GM12878 (cell line): ENCODE data around the gene FTCDNL1. TPM values are rescaled to one million over a fixed set of nuclear protein-coding genes. Genes with fewer than 3 reads are reported as not detected.

Source experiments
- ATAC-seq: fragments of 200-7000 bp; cut with Tn5 transposase; 3 replicates; pipeline ENCODE4 v1.9.1; 2020; ENCODE audit warnings: mild to moderate bottlenecking, moderate library complexity
- BruUV-seq: library from RNA; stranded (reverse); fragments of 400-500 nt; replicated peaks from 2 replicates; lab custom pipeline; 2021; lab: Mats Ljungman, UMichigan
- CTCF ChIA-PET: fragments of 300-600 bp; sonication (Branson Sonifier 250); formaldehyde crosslinking; extraction: SDS; loops from one replicate; lab custom pipeline; 2021; ENCODE audit warnings: inconsistent platforms; lab: Yijun Ruan, JAX
- POLR2A ChIA-PET: fragments of 350-600 bp; formaldehyde crosslinking; extraction: SDS; loops from one replicate; lab custom pipeline; 2021; ENCODE audit warnings: inconsistent platforms; lab: Charles Lee
- RAD21 ChIA-PET: fragments of 300-600 bp; sonication (Branson Sonifier 250); formaldehyde crosslinking; loops from one replicate; lab custom pipeline; 2023; ENCODE audit warnings: antibody characterized with exemption; ENCODE audit not compliant: unreplicated experiment; lab: Charles Lee
- SMC1A ChIA-PET: fragments of 300-600 bp; sonication (Branson Sonifier 250); formaldehyde crosslinking; loops from one replicate; lab custom pipeline; 2023; ENCODE audit not compliant: unreplicated experiment, uncharacterized antibody; lab: Charles Lee
- DNase-seq: peaks from one replicate; pipeline ENCODE4 v3.0.0-alpha.2; 2011; ENCODE audit warnings: low read depth, low spot score
- FAIRE-seq: peaks from 3 replicates; lab custom pipeline; 2011; peaks lifted over from hg19 to GRCh38; lab: Jason Lieb, UNC
- H2AFZ ChIP-seq: 2 replicates; pipeline ENCODE4 v1.6.0; 2011; ENCODE audit warnings: low read depth, low read length, control low read depth; ENCODE audit not compliant: control insufficient read depth
- H3K27ac ChIP-seq: 2 replicates; pipeline ENCODE4 v1.5.1; 2011; ENCODE audit warnings: control low read depth; ENCODE audit not compliant: control insufficient read depth, insufficient read depth
- H3K27me3 ChIP-seq, 2 experiments: replicated peaks in 1 of 2; 2 replicates each; pipeline versions ENCODE4 v1.6.0 to v1.6.1; 2011; ENCODE audit warnings: low read length in 1 of 2; ENCODE audit not compliant: control insufficient read depth in 2 of 2, insufficient read depth in 2 of 2
- H3K36me3 ChIP-seq, 2 experiments: 2 replicates each; pipeline ENCODE4 v1.5.1; 2011; ENCODE audit warnings: low read length in 1 of 2; ENCODE audit not compliant: control insufficient read depth in 2 of 2, insufficient read depth in 2 of 2
- H3K4me1 ChIP-seq: 2 replicates; pipeline ENCODE4 v1.6.1; 2011; ENCODE audit warnings: mild to moderate bottlenecking, low read length, moderate library complexity, mixed read lengths; ENCODE audit not compliant: control insufficient read depth, insufficient read depth
- H3K4me2 ChIP-seq: 2 replicates; pipeline ENCODE4 v1.6.0; 2011; ENCODE audit warnings: control low read depth; ENCODE audit not compliant: control insufficient read depth, insufficient read depth
- H3K4me3 ChIP-seq: fragments of 200-600 bp; sonication (generic); 2 replicates; pipeline ENCODE4 v1.5.1; 2016
- H3K79me2 ChIP-seq: 2 replicates; pipeline ENCODE4 v1.6.0; 2011; ENCODE audit warnings: low read length; ENCODE audit not compliant: control insufficient read depth, insufficient read depth
- H3K9ac ChIP-seq: 2 replicates; pipeline ENCODE4 v1.8.0; 2011; ENCODE audit warnings: low read length, control low read depth, mixed read lengths; ENCODE audit not compliant: control insufficient read depth, insufficient read depth
- H3K9me3 ChIP-seq: replicated peaks from 3 replicates; pipeline ENCODE4 v1.5.1; 2011; ENCODE audit warnings: mild to moderate bottlenecking, low read length; ENCODE audit not compliant: control insufficient read depth, insufficient read depth
- H4K20me1 ChIP-seq: 2 replicates; pipeline ENCODE4 v1.6.0; 2011; ENCODE audit not compliant: control insufficient read depth, insufficient read depth
- CTCF ChIP-seq, 3 experiments: IDR thresholded peaks in 2 of 3; conservative IDR thresholded peaks in 1 of 3; 2 replicates each; pipeline ENCODE4 v1.5.1; 2011; ENCODE audit warnings: low read depth in 3 of 3, low read length in 3 of 3, mild to moderate bottlenecking in 3 of 3, control low read depth in 2 of 3, moderate library complexity in 2 of 3, inconsistent platforms in 1 of 3, mixed read lengths in 1 of 3; ENCODE audit not compliant: control insufficient read depth in 2 of 3, insufficient read depth in 1 of 3; ENCODE audit errors: extremely low read depth in 1 of 3
- ETV6 ChIP-seq, 2 experiments: fragments of 450-650 bp in 1 of 2; IDR thresholded peaks in 1 of 2; conservative IDR thresholded peaks in 1 of 2; 2 replicates each; pipeline ENCODE4 v1.6.1; 2014; ENCODE audit warnings: antibody characterized with exemption in 1 of 2, borderline replicate concordance in 1 of 2, low read depth in 1 of 2, mild to moderate bottlenecking in 1 of 2, moderate library complexity in 1 of 2
- HCFC1 ChIP-seq: fragments of 150-350 bp; IDR thresholded peaks from 2 replicates; pipeline ENCODE4 v1.6.1; 2014; ENCODE audit warnings: low read length
- HDAC6 ChIP-seq: fragments of 200-600 bp; sonication (generic); IDR thresholded peaks from one replicate; pipeline ENCODE4 v1.8.0; 2017; ENCODE audit warnings: antibody characterized with exemption; ENCODE audit not compliant: unreplicated experiment
- NFYB ChIP-seq: IDR thresholded peaks from 2 replicates; pipeline ENCODE4 v1.6.1; 2011; ENCODE audit warnings: low read depth, mild to moderate bottlenecking, low read length, improper control_type of control experiment, moderate library complexity; ENCODE audit not compliant: insufficient read depth
- PKNOX1 ChIP-seq: fragments of 450-650 bp; IDR thresholded peaks from 2 replicates; pipeline ENCODE4 v1.6.1; 2016; ENCODE audit warnings: mild to moderate bottlenecking
- POU2F2 ChIP-seq: IDR thresholded peaks from 3 replicates; pipeline ENCODE4 v1.6.1; 2011; ENCODE audit warnings: low read depth, mild to moderate bottlenecking, low read length, borderline replicate concordance
- SKIL ChIP-seq: fragments of 450-650 bp; IDR thresholded peaks from 2 replicates; pipeline ENCODE4 v1.6.1; 2017; ENCODE audit warnings: mild to moderate bottlenecking, low read depth, inconsistent platforms; ENCODE audit not compliant: poor library complexity, severe bottlenecking
- SP1 ChIP-seq: IDR thresholded peaks from one replicate; pipeline ENCODE4 v1.6.1; 2011; ENCODE audit warnings: low read depth, low read length
- SREBF2 ChIP-seq: IDR thresholded peaks from 2 replicates; pipeline ENCODE4 v1.6.1; 2012; ENCODE audit warnings: mild to moderate bottlenecking, low read length
- ZNF274 ChIP-seq: IDR thresholded peaks from one replicate; pipeline ENCODE4 v1.8.0; 2011; ENCODE audit not compliant: insufficient read length, insufficient read depth
- ZNF622 ChIP-seq: fragments of 450-650 bp; IDR thresholded peaks from 2 replicates; pipeline ENCODE4 v1.6.1; 2017; ENCODE audit warnings: mild to moderate bottlenecking, inconsistent platforms
- WGBS: methylation state at CpG from one replicate; pipeline ENCODE4 v1.1.6; 2016; ENCODE audit warnings: low lambda C conversion rate; ENCODE audit not compliant: insufficient replicate concordance, insufficient coverage; ENCODE audit errors: missing lambda C conversion rate; 5-methylcytosine and 5-hydroxymethylcytosine counted together
- in situ Hi-C: fragments of 300-500 bp; cut with MboI; formaldehyde crosslinking; loops from 9 replicates; pipeline ENCODE4 v1.14.3; 2018; ENCODE audit warnings: mixed read lengths
- intact Hi-C: fragments of 100-400 bp; cut with micrococcal nuclease; formaldehyde crosslinking; loops from one replicate; pipeline ENCODE4 v1.14.2; 2022; ENCODE audit not compliant: unreplicated experiment
- polyA plus RNA-seq, 11 experiments: library from polyadenylated mRNA; depleted of rRNA in 4 of 11; unstranded in 6 of 11; stranded (reverse) in 5 of 11; fragments of >200 nt; fragmentation: Nextera tagmentation in 4 of 11; fragmentation: Illumina TruSeq in 1 of 11; extraction: Ambion mirVana in 4 of 11; extraction: Trizol in 1 of 11; gene quantifications; 1 replicate in 1 of 11; 2 replicates in 10 of 11; pipeline versions ENCODE4 v1.2.1 to v1.2.3, GENCODE V29; 2011 to 2016; ENCODE audit warnings: inconsistent platforms in 2 of 11, missing spikeins in 2 of 11, low read depth in 1 of 11
- total RNA-seq, 4 experiments: library from RNA; depleted of rRNA in 3 of 4; stranded (reverse); fragments of >200 nt in 3 of 4; fragmentation: Illumina TruSeq in 1 of 4; extraction: Trizol in 1 of 4; gene quantifications; 2 replicates each; pipeline versions ENCODE4 v1.2.1 to v1.2.3, GENCODE V29; 2013 to 2021
- TF ChIP-seq, protein P1 (sequence below): fragments of 450-650 bp; IDR thresholded peaks from 2 replicates; pipeline ENCODE4 v1.6.1; 2016; ENCODE audit warnings: mild to moderate bottlenecking
- TF ChIP-seq, protein P2 (sequence below): fragments of 450-650 bp; IDR thresholded peaks from 2 replicates; pipeline ENCODE4 v1.6.1; 2018; ENCODE audit warnings: borderline replicate concordance, mild to moderate bottlenecking; ENCODE audit not compliant: partially characterized antibody

Gene FTCDNL1
- total and polyA plus RNA-seq, 10 of the 15 experiments (the other 5 are each of a cell fraction or from before 2014, with no cell fraction given) = 0.15 to 3.9 (median 2.0) TPM

GRCh38 chr2:199804831-199805230 is 46.2 kb downstream of the FTCDNL1 start:
- intact Hi-C loops (no loop called here), in situ Hi-C loops (no loop called here)
- ChIA-PET RAD21 (no interaction called here), SMC1A (no interaction called here), POLR2A (no interaction called here), CTCF (interaction anchor here (0.6 to 1.1 kb wide), 2 partner anchors 51 to 136 kb away, joined by 3 read pairs; no protein-coding TSS in a partner anchor)
- ATAC-seq (no peak), DNase-seq (no peak), FAIRE-seq (no peak)
- H3K36me3 ChIP-seq = no peaks in the 10 kb centered on the region
- H3K79me2 ChIP-seq = no peaks in the 10 kb centered on the region
- H3K27me3 ChIP-seq = no peaks in the 10 kb centered on the region
- H3K9ac ChIP-seq = no peak overlapping the region
- H2AFZ ChIP-seq = no peak overlapping the region
- 0% methylated on average over 1 of the region's 1 CpG for WGBS
- H3K9me3 ChIP-seq = no peaks in the 10 kb centered on the region
- H3K27ac ChIP-seq = no peak overlapping the region
- H4K20me1 ChIP-seq = no peaks in the 10 kb centered on the region
- H3K4me3 ChIP-seq = no peak overlapping the region
- H3K4me2 ChIP-seq = no peak overlapping the region
- BruUV-seq = no TSS peak
- H3K4me1 ChIP-seq = no peaks in the 10 kb centered on the region
- TF ChIP-seq HCFC1 (no peak), ZNF622 (no peak), CTCF (IDR thresholded peaks at IDR 0.05 in 2 of 3, conservative IDR thresholded peaks at IDR 0.05 in 1 of 3; ENCODE audit: control insufficient read depth in 2 of 3, extremely low read depth in 1 of 3, insufficient read depth in 1 of 3, low read depth in 3 of 3, low read length in 3 of 3) (no peak), SKIL (no peak), SP1 (no peak), PKNOX1 (no peak), SREBF2 (no peak), HDAC6 (no peak), NFYB (no peak), POU2F2 (no peak), ETV6 (conservative IDR thresholded peaks at IDR 0.05 in 1 of 2, IDR thresholded peaks at IDR 0.05 in 1 of 2; ENCODE audit: borderline replicate concordance in 1 of 2, low read depth in 1 of 2) (no peak), ZNF274 (no peak)
- TF ChIP-seq, protein P1, sequence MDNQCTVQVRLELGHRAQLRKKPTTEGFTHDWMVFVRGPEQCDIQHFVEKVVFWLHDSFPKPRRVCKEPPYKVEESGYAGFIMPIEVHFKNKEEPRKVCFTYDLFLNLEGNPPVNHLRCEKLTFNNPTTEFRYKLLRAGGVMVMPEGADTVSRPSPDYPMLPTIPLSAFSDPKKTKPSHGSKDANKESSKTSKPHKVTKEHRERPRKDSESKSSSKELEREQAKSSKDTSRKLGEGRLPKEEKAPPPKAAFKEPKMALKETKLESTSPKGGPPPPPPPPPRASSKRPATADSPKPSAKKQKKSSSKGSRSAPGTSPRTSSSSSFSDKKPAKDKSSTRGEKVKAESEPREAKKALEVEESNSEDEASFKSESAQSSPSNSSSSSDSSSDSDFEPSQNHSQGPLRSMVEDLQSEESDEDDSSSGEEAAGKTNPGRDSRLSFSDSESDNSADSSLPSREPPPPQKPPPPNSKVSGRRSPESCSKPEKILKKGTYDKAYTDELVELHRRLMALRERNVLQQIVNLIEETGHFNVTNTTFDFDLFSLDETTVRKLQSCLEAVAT = no peak
- TF ChIP-seq, protein P2, sequence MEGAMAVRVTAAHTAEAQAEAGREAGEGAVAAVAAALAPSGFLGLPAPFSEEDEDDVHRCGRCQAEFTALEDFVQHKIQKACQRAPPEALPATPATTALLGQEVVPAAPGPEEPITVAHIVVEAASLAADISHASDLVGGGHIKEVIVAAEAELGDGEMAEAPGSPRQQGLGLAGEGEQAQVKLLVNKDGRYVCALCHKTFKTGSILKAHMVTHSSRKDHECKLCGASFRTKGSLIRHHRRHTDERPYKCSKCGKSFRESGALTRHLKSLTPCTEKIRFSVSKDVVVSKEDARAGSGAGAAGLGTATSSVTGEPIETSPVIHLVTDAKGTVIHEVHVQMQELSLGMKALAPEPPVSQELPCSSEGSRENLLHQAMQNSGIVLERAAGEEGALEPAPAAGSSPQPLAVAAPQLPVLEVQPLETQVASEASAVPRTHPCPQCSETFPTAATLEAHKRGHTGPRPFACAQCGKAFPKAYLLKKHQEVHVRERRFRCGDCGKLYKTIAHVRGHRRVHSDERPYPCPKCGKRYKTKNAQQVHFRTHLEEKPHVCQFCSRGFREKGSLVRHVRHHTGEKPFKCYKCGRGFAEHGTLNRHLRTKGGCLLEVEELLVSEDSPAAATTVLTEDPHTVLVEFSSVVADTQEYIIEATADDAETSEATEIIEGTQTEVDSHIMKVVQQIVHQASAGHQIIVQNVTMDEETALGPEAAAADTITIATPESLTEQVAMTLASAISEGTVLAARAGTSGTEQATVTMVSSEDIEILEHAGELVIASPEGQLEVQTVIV = no peak
